NCI-H2107 treated with DMSO at 0.1 percent for 48 hours (cell line): ENCODE data around the gene RPH3AL.

ENCODE experiments used
- DNase-seq: peaks from one replicate; lab custom pipeline; 2025; ENCODE audit not compliant: unreplicated experiment; lab: John Stamatoyannopoulos, UW

The RPH3AL gene

GRCh38 chr17:352421-353212, at the start of gene RPH3AL:
Gene RPH3AL, minus strand, starts transcription at chr17:352807. Its CDS starts 25,264 bp downstream, at chr17:327543.
- peak; percentile 40 for DNase-seq

GRCh38 chr17:400257-400656, 47.6 kb upstream of the RPH3AL start:
- DNase-seq, result no peak

- DNase-seq, result no peak
Measured at GRCh38 chr17:396788-397187, 44.2 kb upstream of the RPH3AL start.

- DNase-seq, result no peak
Measured at GRCh38 chr17:395974-396373, 43.4 kb upstream of the RPH3AL start.

GRCh38 chr17:395179-395578, 42.6 kb upstream of the RPH3AL start:
- DNase-seq, result no peak

- no peak for DNase-seq
Measured at GRCh38 chr17:394718-395095, 42.1 kb upstream of the RPH3AL start.

GRCh38 chr17:393806-394717, 41.5 kb upstream of the RPH3AL start:
- no peak for DNase-seq

GRCh38 chr17:391850-392249, 39.2 kb upstream of the RPH3AL start:
- DNase-seq, result no peak

- no peak for DNase-seq
Measured at GRCh38 chr17:390025-390424, 37.4 kb upstream of the RPH3AL start.

GRCh38 chr17:388087-388486, 35.5 kb upstream of the RPH3AL start:
- DNase-seq, result no peak

- DNase-seq, result no peak
Measured at GRCh38 chr17:386141-386876, 33.7 kb upstream of the RPH3AL start.

- DNase-seq, result no peak
Measured at GRCh38 chr17:385836-386140, 33.2 kb upstream of the RPH3AL start.

GRCh38 chr17:385178-385835, 32.7 kb upstream of the RPH3AL start:
- no peak for DNase-seq

- DNase-seq, result no peak
Measured at GRCh38 chr17:384622-385177, 32.1 kb upstream of the RPH3AL start.

- DNase-seq, result no peak
Measured at GRCh38 chr17:383771-384621, 31.4 kb upstream of the RPH3AL start.

GRCh38 chr17:382644-383533, 30.3 kb upstream of the RPH3AL start:
- no peak for DNase-seq

GRCh38 chr17:381941-382643, 29.5 kb upstream of the RPH3AL start:
- DNase-seq, result no peak

- no peak for DNase-seq
Measured at GRCh38 chr17:381516-381915, 28.9 kb upstream of the RPH3AL start.
